Fibroblast of pulmonary artery (primary cell): ENCODE measurements around the gene NPTX1.

ENCODE experiments used
- DNase-seq: peaks from one replicate; pipeline ENCODE4 v3.0.0-alpha.2; 2010; ENCODE audit warnings: low read depth
- H3K4me3 ChIP-seq: replicated peaks from 2 replicates; pipeline ENCODE4 v1.5.1; 2011; ENCODE audit warnings: low read depth, mild to moderate bottlenecking, control low read depth, low read length, moderate library complexity
- TF ChIP-seq, protein P1 (sequence below): IDR thresholded peaks from 2 replicates; pipeline ENCODE4 v1.5.1; 2011; ENCODE audit warnings: mild to moderate bottlenecking, control low read depth, low read length, inconsistent platforms; ENCODE audit errors: missing control alignments

Gene NPTX1

DNA sequence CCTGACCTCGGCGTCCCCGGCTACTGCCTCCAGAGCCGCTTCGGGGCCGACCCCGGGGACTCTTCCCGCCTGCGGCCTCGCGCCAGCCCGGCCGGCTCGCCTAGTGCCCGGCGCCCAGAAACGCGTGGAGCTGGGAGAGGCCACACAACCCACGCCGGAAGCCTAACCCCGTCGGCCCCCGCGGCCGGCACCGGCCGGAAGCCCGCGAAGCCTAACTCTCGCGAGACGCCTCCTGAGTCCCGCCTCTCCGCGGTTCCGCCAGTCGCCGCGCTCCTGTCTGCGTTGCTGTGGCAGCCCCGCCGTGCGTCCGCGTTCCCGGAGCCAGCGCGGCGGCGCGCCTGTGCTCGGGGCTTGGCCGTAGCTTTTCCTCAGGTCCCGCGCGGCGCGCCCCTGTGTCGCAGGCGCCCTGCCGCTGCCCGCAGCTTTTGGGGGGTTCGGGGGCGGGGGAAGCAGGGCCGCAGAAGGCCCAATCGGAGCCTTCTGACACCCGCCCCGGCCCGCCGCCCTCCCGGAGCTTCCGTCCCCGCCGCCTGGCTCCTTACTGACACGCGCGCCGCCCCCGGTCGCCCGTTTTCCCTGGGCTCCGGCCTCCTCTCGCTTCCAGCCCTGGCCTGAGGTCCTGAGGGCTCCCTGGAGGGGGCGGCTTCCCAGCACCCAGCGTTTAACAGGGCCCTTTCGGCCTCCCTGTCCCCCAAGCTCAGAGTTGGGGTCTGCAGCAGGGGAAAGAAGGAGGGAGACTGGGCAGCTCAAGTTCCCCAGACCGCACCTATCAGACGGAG is 21.7 kb downstream of the NPTX1 start:
- TF ChIP-seq, protein P1, sequence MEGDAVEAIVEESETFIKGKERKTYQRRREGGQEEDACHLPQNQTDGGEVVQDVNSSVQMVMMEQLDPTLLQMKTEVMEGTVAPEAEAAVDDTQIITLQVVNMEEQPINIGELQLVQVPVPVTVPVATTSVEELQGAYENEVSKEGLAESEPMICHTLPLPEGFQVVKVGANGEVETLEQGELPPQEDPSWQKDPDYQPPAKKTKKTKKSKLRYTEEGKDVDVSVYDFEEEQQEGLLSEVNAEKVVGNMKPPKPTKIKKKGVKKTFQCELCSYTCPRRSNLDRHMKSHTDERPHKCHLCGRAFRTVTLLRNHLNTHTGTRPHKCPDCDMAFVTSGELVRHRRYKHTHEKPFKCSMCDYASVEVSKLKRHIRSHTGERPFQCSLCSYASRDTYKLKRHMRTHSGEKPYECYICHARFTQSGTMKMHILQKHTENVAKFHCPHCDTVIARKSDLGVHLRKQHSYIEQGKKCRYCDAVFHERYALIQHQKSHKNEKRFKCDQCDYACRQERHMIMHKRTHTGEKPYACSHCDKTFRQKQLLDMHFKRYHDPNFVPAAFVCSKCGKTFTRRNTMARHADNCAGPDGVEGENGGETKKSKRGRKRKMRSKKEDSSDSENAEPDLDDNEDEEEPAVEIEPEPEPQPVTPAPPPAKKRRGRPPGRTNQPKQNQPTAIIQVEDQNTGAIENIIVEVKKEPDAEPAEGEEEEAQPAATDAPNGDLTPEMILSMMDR: no peak
- H3K4me3 ChIP-seq: peak overlapping the region; percentile 73
- peak; percentile 97 for DNase-seq

DNA sequence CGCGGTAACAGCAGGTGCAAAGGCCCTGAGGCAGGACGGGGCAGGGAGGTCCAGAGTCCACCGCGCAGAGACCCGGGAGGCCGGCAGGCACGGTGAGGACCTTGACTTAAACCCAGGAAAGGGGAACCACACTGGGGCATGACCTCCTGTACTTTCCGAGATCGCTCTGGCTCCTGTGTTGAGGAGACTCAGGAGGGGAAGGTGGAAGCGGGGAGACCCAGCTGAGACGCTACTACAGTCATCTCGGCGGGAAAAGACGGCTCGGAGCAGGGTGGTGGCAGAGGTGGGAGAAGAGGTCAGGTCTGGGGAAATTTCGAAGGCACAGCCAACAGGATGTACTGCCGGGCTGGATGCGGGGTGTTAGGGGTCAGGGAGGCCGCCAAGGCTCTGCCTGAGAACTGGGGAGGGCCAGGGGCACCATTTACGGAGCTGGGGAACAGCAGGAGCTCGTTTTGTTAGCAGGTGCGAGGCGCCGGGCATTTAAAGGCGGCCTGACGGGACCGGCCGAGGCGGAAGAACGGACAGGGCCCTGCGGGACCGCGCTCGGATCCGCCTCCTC is 22.3 kb downstream of the NPTX1 start:
- TF ChIP-seq, protein P1: no peak
- DNase-seq: no peak
- H3K4me3 ChIP-seq: peak overlapping the region; percentile 73

DNA sequence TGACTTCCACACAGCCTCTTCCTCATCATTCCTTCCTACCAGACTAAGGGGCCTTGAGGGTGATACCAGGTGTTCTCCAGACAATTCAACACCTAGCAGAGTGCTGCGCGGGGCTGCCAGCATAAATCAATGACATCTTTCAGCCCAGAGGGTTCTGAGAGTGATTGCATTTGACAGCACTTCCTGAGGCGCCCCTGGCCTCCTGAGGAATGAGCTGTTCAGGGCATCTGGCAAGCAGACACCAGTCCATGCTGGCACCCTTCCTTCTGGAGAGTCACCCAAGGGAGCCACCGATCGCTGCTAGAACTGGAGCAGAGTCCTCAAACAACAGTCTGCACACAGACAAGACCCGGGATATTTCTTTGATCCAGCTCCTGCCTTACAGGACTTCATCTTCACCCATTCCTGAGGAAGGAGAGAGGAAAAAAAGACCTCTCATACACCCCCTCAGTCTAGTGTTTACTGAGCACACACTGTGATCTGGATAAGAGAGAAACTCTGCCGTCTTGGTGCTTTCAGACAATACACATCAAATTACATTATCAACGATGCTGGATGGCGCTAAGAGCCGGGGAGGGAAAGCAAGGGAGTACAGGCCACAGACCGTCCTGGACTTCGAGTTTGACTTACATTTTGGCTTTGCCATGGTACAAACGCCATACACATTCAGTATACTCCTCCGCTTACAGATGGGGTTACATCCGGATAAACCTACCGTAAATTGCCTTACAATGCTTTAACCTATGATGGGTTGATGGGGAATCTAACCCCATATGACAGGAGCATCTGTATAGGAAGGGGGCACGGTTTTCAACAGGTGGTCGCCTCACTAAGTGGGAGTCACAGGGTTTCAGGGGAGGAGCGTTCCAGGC is 23.0 kb downstream of the NPTX1 start:
- H3K4me3 ChIP-seq: peak overlapping the region; percentile 73
- DNase-seq: no peak
- TF ChIP-seq, protein P1: no peak

GRCh38 chr17:80452173-80452915 is 24.1 kb downstream of the NPTX1 start:
- no peak for DNase-seq
- TF ChIP-seq, protein P1: no peak
- no peak overlapping the region for H3K4me3 ChIP-seq

DNA sequence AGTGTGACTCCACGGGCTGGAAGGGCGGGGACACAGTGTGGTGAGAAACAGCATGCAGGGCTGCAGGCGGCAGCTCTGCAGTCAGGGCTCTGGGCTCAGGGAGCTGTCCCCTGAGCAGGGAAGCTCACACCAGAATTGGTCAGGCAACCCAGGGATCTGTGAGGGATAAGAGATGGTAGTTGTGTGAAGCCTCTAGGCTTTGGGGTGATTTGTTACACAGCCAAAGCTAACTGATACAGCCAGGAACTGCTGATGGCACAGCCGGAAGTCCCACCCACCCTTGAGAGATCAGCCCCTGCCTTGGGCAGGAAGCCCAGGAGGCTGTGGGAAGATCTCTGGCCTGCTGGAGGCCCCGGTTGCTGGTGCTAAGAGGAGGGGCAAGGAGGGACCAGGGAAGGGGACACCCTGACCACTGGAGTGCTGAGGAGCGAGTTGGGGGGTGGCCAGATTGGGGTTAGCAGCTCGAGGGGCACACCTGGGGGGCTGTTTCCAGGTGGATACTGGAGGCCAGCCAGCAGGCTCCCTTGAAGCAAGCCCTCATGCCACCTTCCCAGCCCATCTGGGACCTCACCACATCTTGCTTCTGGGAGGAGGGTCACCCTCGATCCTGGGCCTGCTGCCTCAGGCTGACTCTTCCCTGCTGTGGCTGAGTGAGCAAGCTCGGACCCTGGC is 25.2 kb downstream of the NPTX1 start:
- TF ChIP-seq, protein P1: no peak
- DNase-seq: no peak
- no peak overlapping the region for H3K4me3 ChIP-seq
